A549 (cell line): ENCODE results near the gene PTPRF. TPM values are rescaled to one million over a fixed set of nuclear protein-coding genes. Genes with fewer than 3 reads are reported as not detected.
A peak's percentile ranks its signal among the peaks of the same experiment; 100 is the strongest.

Source experiments
- ATAC-seq, 2 experiments: fragments of 200-7000 bp in 1 of 2; fragments of >200 bp in 1 of 2; cut with Nextera tagmentation in 1 of 2; cut with Tn5 transposase in 1 of 2; 3 replicates each; pipeline versions ENCODE4 v1.8.0 to v1.9.1; 2018 to 2020; ENCODE audit warnings: mild to moderate bottlenecking in 1 of 2, moderate library complexity in 1 of 2
- CTCF ChIA-PET: fragments of 300-600 bp; sonication (Branson Sonifier 250); formaldehyde crosslinking; extraction: SDS; loops from one replicate; lab custom pipeline; 2021; ENCODE audit warnings: antibody characterized with exemption, inconsistent platforms; lab: Yijun Ruan, JAX
- POLR2A ChIA-PET: fragments of 350-600 bp; formaldehyde crosslinking; extraction: SDS; loops from one replicate; lab custom pipeline; 2021; ENCODE audit warnings: antibody characterized with exemption, inconsistent platforms; lab: Yijun Ruan, JAX
- DNase-seq, 2 experiments: peaks; one replicate each; pipeline versions ENCODE4 v3.0.0 to v3.0.0-alpha.2; 2011 to 2016; ENCODE audit warnings: low read depth in 1 of 2, low spot score in 1 of 2
- FAIRE-seq: peaks from 2 replicates; lab custom pipeline; 2011; peaks lifted over from hg19 to GRCh38; lab: Jason Lieb, UNC
- H3K27ac ChIP-seq, 2 experiments: fragments of >200 bp; sonication (Bioruptor Twin); formaldehyde crosslinking; 3 replicates each; pipeline ENCODE4 v1.5.1; 2016 to 2017
- H3K4me1 ChIP-seq: fragments of >200 bp; sonication (Bioruptor Twin); formaldehyde crosslinking; 3 replicates; pipeline ENCODE4 v1.6.1; 2016
- H3K4me2 ChIP-seq: fragments of >200 bp; sonication (Bioruptor Twin); formaldehyde crosslinking; 3 replicates; pipeline ENCODE4 v1.6.1; 2016
- H3K4me3 ChIP-seq: fragments of >200 bp; sonication (Bioruptor Twin); formaldehyde crosslinking; 3 replicates; pipeline ENCODE4 v1.5.1; 2016
- H3K9me3 ChIP-seq: fragments of >200 bp; sonication (Bioruptor Twin); formaldehyde crosslinking; 3 replicates; pipeline ENCODE4 v1.6.1; 2016
- CBX2 ChIP-seq: fragments of 200-600 bp; sonication (generic); IDR thresholded peaks from 2 replicates; pipeline ENCODE4 v1.6.1; 2016; ENCODE audit warnings: low read depth, mild to moderate bottlenecking, borderline replicate concordance
- CBX8 ChIP-seq: fragments of 200-600 bp; sonication (generic); IDR thresholded peaks from 2 replicates; pipeline ENCODE4 v1.6.1; 2016
- EP300 ChIP-seq, 2 experiments: fragments of >200 bp; sonication (Bioruptor Twin); formaldehyde crosslinking; IDR thresholded peaks; 2 replicates in 1 of 2; 3 replicates in 1 of 2; pipeline ENCODE4 v1.6.1; 2016 to 2017
- ESRRA ChIP-seq: fragments of 150-350 bp; IDR thresholded peaks from 2 replicates; pipeline ENCODE4 v1.6.1; 2014; ENCODE audit warnings: mild to moderate bottlenecking, low read length, borderline replicate concordance
- FOXS1 ChIP-seq: fragments of 250-450 bp; sonication (Bioruptor Pico); IDR thresholded peaks from 2 replicates; pipeline ENCODE4 v1.5.0; 2020; ENCODE audit warnings: mild to moderate bottlenecking, moderate library complexity
- KDM1A ChIP-seq: fragments of 200-600 bp; sonication (generic); IDR thresholded peaks from 2 replicates; pipeline ENCODE4 v1.6.1; 2016; ENCODE audit warnings: low read depth, mild to moderate bottlenecking
- MYC ChIP-seq: IDR thresholded peaks from 2 replicates; pipeline ENCODE4 v1.6.1; 2012; ENCODE audit warnings: mild to moderate bottlenecking, inconsistent platforms, low read length, improper control_type of control experiment, borderline replicate concordance
- NFE2L2 ChIP-seq: fragments of 150-350 bp; conservative IDR thresholded peaks from 2 replicates; pipeline ENCODE4 v1.6.1; 2014; ENCODE audit warnings: low read length
- POLR2A ChIP-seq: IDR thresholded peaks from 2 replicates; pipeline ENCODE4 v1.6.1; 2012; ENCODE audit warnings: mild to moderate bottlenecking, low read length
- RFX5 ChIP-seq: fragments of 450-650 bp; IDR thresholded peaks from 2 replicates; pipeline ENCODE4 v1.7.1; 2014; ENCODE audit warnings: antibody characterized with exemption, mild to moderate bottlenecking, moderate library complexity
- RNF2 ChIP-seq: fragments of 200-600 bp; sonication (generic); IDR thresholded peaks from 2 replicates; pipeline ENCODE4 v1.6.1; 2016; ENCODE audit warnings: low read depth, mild to moderate bottlenecking, antibody characterized with exemption, moderate library complexity, borderline replicate concordance
- SMC3 ChIP-seq: fragments of >200 bp; sonication (Bioruptor Twin); formaldehyde crosslinking; IDR thresholded peaks from 3 replicates; pipeline ENCODE4 v1.6.1; 2018; ENCODE audit warnings: inconsistent platforms
- TFCP2L1 ChIP-seq: fragments of 250-450 bp; sonication (Bioruptor Pico); IDR thresholded peaks from 2 replicates; pipeline ENCODE4 v1.5.0; 2021; ENCODE audit warnings: mild to moderate bottlenecking
- TP53 ChIP-seq: fragments of 250-450 bp; sonication (Bioruptor Pico); IDR thresholded peaks from 2 replicates; pipeline ENCODE4 v1.5.0; 2021; ENCODE audit warnings: mild to moderate bottlenecking, moderate library complexity
- ZNF302 ChIP-seq: fragments of 250-450 bp; sonication (Bioruptor Pico); IDR thresholded peaks from 2 replicates; pipeline ENCODE4 v1.9.0; 2021; ENCODE audit warnings: inconsistent platforms, mild to moderate bottlenecking, moderate library complexity
- ZSCAN20 ChIP-seq: fragments of 250-450 bp; sonication (Bioruptor Pico); IDR thresholded peaks from 2 replicates; pipeline ENCODE4 v1.8.0; 2022; ENCODE audit warnings: mild to moderate bottlenecking, moderate library complexity
- WGBS: methylation state at CpG from one replicate; pipeline ENCODE4 v1.1.6; 2017; ENCODE audit errors: missing lambda C conversion rate; 5-methylcytosine and 5-hydroxymethylcytosine counted together
- polyA plus RNA-seq, 4 experiments: library from polyadenylated mRNA; depleted of rRNA in 3 of 4; stranded (reverse); fragments of >200 nt; fragmentation: RNase III in 1 of 4; extraction: RNeasy Plus Mini Kit Qiagen cat#74134 plus additional on column Dnase treatment in 1 of 4; gene quantifications; 2 replicates in 3 of 4; 3 replicates in 1 of 4; pipeline ENCODE4 v1.2.3, GENCODE V29; 2011 to 2017
- TF ChIP-seq, protein P1 (sequence below): fragments of 150-350 bp; IDR thresholded peaks from 2 replicates; pipeline ENCODE4 v1.6.1; 2014; ENCODE audit warnings: low read depth, mild to moderate bottlenecking, low read length
- TF ChIP-seq, protein P2 (sequence below): fragments of 200-600 bp; sonication (generic); IDR thresholded peaks from 2 replicates; pipeline ENCODE4 v1.6.1; 2016; ENCODE audit warnings: antibody characterized with exemption, mild to moderate bottlenecking, moderate library complexity

The PTPRF gene
- polyA plus RNA-seq, 2 of the 4 experiments (the other 2 are of a cell fraction): 68.5 to 96.5 TPM

DNA sequence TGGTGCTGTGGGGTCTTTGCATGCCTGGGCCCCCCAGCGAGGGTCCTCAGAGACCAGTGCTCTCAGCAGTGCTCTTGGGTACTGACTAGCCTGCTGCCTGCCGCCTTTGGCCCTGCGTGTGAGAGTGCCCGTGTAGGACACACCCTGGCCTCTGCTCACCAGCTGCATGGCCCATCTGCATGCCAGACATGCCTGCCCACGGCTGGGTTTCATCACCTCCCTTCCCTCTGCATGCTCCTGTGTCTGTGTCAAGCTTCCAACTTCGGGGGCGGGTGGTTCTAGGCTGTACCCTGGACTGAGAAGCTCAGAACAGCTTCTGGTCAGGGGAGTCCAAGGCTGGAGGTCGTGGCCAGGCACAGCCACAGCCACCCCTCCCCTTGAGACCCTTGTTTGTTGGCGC lies 56.9 kb downstream of the PTPRF start:
- H3K27ac ChIP-seq: no peak overlapping the region
- POLR2A ChIA-PET: no interaction called here
- DNase-seq (no peak), ATAC-seq (no peak), FAIRE-seq (no peak)
- no peak for TF ChIP-seq CBX2
- TF ChIP-seq, protein P1, sequence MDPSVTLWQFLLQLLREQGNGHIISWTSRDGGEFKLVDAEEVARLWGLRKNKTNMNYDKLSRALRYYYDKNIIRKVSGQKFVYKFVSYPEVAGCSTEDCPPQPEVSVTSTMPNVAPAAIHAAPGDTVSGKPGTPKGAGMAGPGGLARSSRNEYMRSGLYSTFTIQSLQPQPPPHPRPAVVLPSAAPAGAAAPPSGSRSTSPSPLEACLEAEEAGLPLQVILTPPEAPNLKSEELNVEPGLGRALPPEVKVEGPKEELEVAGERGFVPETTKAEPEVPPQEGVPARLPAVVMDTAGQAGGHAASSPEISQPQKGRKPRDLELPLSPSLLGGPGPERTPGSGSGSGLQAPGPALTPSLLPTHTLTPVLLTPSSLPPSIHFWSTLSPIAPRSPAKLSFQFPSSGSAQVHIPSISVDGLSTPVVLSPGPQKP: no peak
- CTCF ChIA-PET: no interaction called here
- peaks cover 3% of the 10 kb centered on the region for H3K4me1 ChIP-seq
- H3K9me3 ChIP-seq: no peaks in the 10 kb centered on the region
- WGBS: 59% methylated on average over 2 of the region's 9 CpGs
- no peak overlapping the region for H3K4me2 ChIP-seq
- no peak overlapping the region for H3K4me3 ChIP-seq

DNA sequence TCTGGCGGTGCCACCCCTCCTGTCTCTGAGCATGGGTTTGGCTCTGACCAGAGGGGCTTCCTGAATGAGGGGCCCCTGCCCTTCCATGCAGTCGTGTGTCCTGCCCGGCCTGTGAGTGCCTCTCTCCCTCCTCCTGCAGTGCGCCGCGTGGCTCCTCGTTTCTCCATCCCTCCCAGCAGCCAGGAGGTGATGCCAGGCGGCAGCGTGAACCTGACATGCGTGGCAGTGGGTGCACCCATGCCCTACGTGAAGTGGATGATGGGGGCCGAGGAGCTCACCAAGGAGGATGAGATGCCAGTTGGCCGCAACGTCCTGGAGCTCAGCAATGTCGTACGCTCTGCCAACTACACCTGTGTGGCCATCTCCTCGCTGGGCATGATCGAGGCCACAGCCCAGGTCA lies 57.9 kb downstream of the PTPRF start:
- FAIRE-seq: no peak
- POLR2A ChIA-PET: no interaction called here
- no peak overlapping the region for H3K4me3 ChIP-seq
- no peak for TF ChIP-seq RNF2
- TF ChIP-seq, protein P1: no peak
- no peak for TF ChIP-seq FOXS1 (CRISPR knock-in tag)
- no peak for TF ChIP-seq CBX8
- TF ChIP-seq ESRRA: no peak
- no peak for TF ChIP-seq ZSCAN20 (CRISPR knock-in tag)
- no peak for TF ChIP-seq MYC
- TF ChIP-seq, protein P2, sequence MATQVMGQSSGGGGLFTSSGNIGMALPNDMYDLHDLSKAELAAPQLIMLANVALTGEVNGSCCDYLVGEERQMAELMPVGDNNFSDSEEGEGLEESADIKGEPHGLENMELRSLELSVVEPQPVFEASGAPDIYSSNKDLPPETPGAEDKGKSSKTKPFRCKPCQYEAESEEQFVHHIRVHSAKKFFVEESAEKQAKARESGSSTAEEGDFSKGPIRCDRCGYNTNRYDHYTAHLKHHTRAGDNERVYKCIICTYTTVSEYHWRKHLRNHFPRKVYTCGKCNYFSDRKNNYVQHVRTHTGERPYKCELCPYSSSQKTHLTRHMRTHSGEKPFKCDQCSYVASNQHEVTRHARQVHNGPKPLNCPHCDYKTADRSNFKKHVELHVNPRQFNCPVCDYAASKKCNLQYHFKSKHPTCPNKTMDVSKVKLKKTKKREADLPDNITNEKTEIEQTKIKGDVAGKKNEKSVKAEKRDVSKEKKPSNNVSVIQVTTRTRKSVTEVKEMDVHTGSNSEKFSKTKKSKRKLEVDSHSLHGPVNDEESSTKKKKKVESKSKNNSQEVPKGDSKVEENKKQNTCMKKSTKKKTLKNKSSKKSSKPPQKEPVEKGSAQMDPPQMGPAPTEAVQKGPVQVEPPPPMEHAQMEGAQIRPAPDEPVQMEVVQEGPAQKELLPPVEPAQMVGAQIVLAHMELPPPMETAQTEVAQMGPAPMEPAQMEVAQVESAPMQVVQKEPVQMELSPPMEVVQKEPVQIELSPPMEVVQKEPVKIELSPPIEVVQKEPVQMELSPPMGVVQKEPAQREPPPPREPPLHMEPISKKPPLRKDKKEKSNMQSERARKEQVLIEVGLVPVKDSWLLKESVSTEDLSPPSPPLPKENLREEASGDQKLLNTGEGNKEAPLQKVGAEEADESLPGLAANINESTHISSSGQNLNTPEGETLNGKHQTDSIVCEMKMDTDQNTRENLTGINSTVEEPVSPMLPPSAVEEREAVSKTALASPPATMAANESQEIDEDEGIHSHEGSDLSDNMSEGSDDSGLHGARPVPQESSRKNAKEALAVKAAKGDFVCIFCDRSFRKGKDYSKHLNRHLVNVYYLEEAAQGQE: no peak
- TF ChIP-seq KDM1A: no peak
- H3K4me2 ChIP-seq: no peak overlapping the region
- CTCF ChIA-PET: no interaction called here
- H3K27ac ChIP-seq: no peak overlapping the region
- H3K9me3 ChIP-seq: no peaks in the 10 kb centered on the region
- WGBS: 96% methylated on average over 13 of the region's 18 CpGs
- no peaks in the 10 kb centered on the region for H3K4me1 ChIP-seq
- ATAC-seq: no peak
- DNase-seq: no peak

DNA sequence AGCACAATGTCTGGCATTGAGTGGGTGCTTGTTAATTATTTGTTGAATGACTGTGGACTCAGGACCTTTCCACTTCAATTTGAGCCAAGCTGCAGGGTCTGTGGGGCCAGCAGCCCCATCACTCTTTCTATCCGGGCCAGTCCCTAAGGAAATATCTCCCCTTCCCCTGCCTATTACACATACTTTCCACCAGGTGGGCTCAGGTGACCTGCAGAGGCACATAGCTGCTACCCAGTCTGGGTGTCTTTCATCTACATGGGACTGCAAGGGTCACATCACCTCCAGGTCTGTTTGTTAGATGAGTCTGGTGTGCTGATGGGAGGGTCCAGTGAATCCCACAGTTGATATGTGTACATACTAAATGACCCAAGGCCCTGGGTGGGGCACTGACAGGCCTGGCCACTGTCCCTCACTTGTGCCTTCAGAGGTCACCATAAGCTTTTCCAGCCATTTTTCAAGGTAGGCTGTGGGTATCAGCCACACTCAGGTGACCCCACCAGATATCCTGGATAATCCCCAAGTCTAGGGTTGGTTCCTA lies 59.8 kb downstream of the PTPRF start:
- POLR2A ChIA-PET: no interaction called here

More for the DNA sequence above, 59.8 kb downstream of the PTPRF start:
- Histone ChIP-seq H3K4me1 (no peaks in the 10 kb centered on the region), H3K27ac (no peak overlapping the region), H3K4me2 (no peak overlapping the region), H3K4me3 (no peak overlapping the region), H3K9me3 (no peaks in the 10 kb centered on the region)
- ATAC-seq (peak in 1 of 2 experiments; percentile 60; a peak in 3 of 6 replicates), FAIRE-seq (no peak), DNase-seq (peak in 1 of 2 experiments; percentile 19)
- 90% methylated on average over 1 of the region's 1 CpG for WGBS
- CTCF ChIA-PET: interaction anchor here (0.7 to 1.6 kb wide), 3 partner anchors 9 to 135 kb away, joined by 3 to 4 read pairs (median 3); no protein-coding TSS in a partner anchor
- TF ChIP-seq POLR2A: no peak
- TF ChIP-seq TFCP2L1 (CRISPR knock-in tag): no peak
- no peak for TF ChIP-seq RFX5
- TF ChIP-seq, protein P2: no peak
- TF ChIP-seq EP300 (IDR thresholded peaks at IDR 0.05): no peak
- no peak for TF ChIP-seq NFE2L2
- TF ChIP-seq SMC3: no peak
- no peak for TF ChIP-seq ZNF302 (CRISPR knock-in tag)
- no peak for TF ChIP-seq TP53 (CRISPR knock-in tag)
- TF ChIP-seq ZSCAN20 (CRISPR knock-in tag): no peak
